Heart left ventricle (tissue), 16 donors: ENCODE measurements around the gene KREMEN2. TPM values are rescaled to one million over a fixed set of nuclear protein-coding genes. Genes with fewer than 3 reads are reported as not detected.

Source experiments
- ATAC-seq, 4 donors: fragments of 200-7000 bp; cut with Tn5 transposase; one replicate each; pipeline ENCODE4 v1.9.1; 2020 to 2022; ENCODE audit warnings: moderate library complexity in 4 of 4, mild to moderate bottlenecking in 3 of 4, moderate number of reproducible peaks in 1 of 4
- DNase-seq, 5 donors: peaks; one replicate each; pipeline ENCODE4 v3.0.0-alpha.2; 2020
- H3K27ac ChIP-seq, 12 donors: fragments of 200-600 bp; sonication (generic) in 4 of 12; one replicate each; pipeline versions ENCODE4 v1.5.0 to v1.8.0; 2016 to 2022; ENCODE audit warnings: mild to moderate bottlenecking in 2 of 12
- H3K27me3 ChIP-seq, 9 donors: fragments of 200-600 bp; sonication (generic) in 2 of 9; one replicate each; pipeline versions ENCODE4 v1.5.1 to v1.8.0; 2016 to 2022; ENCODE audit warnings: mild to moderate bottlenecking in 3 of 9
- H3K36me3 ChIP-seq, 9 donors: fragments of 200-600 bp; sonication (generic) in 2 of 9; one replicate each; pipeline versions ENCODE4 v1.5.0 to v1.8.0; 2018 to 2022; ENCODE audit warnings: mild to moderate bottlenecking in 2 of 9
- H3K4me1 ChIP-seq, 12 donors: fragments of 200-600 bp; sonication (generic) in 4 of 12; one replicate each; pipeline versions ENCODE4 v1.5.0 to v1.8.0; 2016 to 2022; ENCODE audit warnings: mild to moderate bottlenecking in 3 of 12
- H3K4me3 ChIP-seq, 12 donors: fragments of 200-600 bp; sonication (generic) in 4 of 12; one replicate each; pipeline versions ENCODE4 v1.5.0 to v1.8.0; 2017 to 2022; ENCODE audit warnings: mild to moderate bottlenecking in 9 of 12, moderate library complexity in 4 of 12
- H3K9me3 ChIP-seq, 12 donors: fragments of 200-600 bp; sonication (generic) in 4 of 12; one replicate each; pipeline versions ENCODE4 v1.5.0 to v1.8.0; 2016 to 2022; ENCODE audit warnings: mild to moderate bottlenecking in 1 of 12
- POLR2A ChIP-seq, 2 donors: fragments of 450-650 bp; IDR thresholded peaks; one replicate each; pipeline ENCODE4 v1.6.1; 2017; ENCODE audit warnings: antibody characterized with exemption in 2 of 2, mild to moderate bottlenecking in 2 of 2, moderate library complexity in 2 of 2
- WGBS, 4 donors: extraction: QIAGEN DNeasy Blood & Tissue Kit in 2 of 4; methylation state at CpG; one replicate each; pipeline versions ENCODE4 v1.1.5 to v1.1.7; 2013 to 2018; 5-methylcytosine and 5-hydroxymethylcytosine counted together
- intact Hi-C, 10 donors: fragments of 100-400 bp; cut with DNase I; formaldehyde crosslinking; loops; one replicate each; pipeline versions ENCODE4 v1.11.1 to v1.14.2; 2022
- polyA plus RNA-seq, 2 donors: library from polyadenylated mRNA; stranded (reverse); fragments of 200-250 nt; gene quantifications; one replicate each; pipeline ENCODE4 v1.2.3, GENCODE V29; 2013
- total RNA-seq, 9 donors: library from RNA; depleted of rRNA in 2 of 9; stranded (reverse); fragments of >200 nt in 2 of 9; fragmentation: NEBNext Ultra II Directional in 3 of 9; extraction: Animal tissue kit (Norgen Biotek cat#: 25700) in 3 of 9; gene quantifications; one replicate each; pipeline versions ENCODE4 v1.1.0 to v1.2.4, GENCODE V29; 2016 to 2023
- TF ChIP-seq, protein P1 (sequence below), 12 donors: fragments of 200-600 bp; sonication (generic) in 4 of 12; IDR thresholded peaks; one replicate each; pipeline versions ENCODE4 v1.5.0 to v1.8.0; 2018 to 2022; ENCODE audit warnings: antibody characterized with exemption in 12 of 12, mild to moderate bottlenecking in 5 of 12
- donor health status: ischemic (EF 13 %, LVEDD 7.1; RV severe dilation, severe dysfunction).
- donor health status: healthy with polysubstance abuse.
- donor health status: DM: no; HTN: yes; CAD: no.
- donor health status: DM: no; HTN: no; CAD: no.
- donor health status: ischemic (EF 25% LVEDD 6.9; RV normal size, moderate dysfunction).
- donor health status: ischemic (EF 25% LVEDD 5.7; RV mildly dilated, moderate dysfunction).
- donor health status: healthy.
- donor health status: DM: yes; HTN: yes; CAD: no.
- donor health status: ischemic (EF 35%, LVEDD 5.7; RV mildly dilated, moderate dysfunction).
- donor health status: nonischemic (EF 11% LVEDD 7.7; RV severe dilation, severe dysfunction).
- donor health status: DM: yes; HTN: yes; CAD: no.
- donor health status: PGD.
- donor health status: ischemic (EF 29% LVEDD 5.4; RV normal size, mild dysfunction).
- donor health status: nonischemic (EF 23%, LVEDD 6.1; RV moderate dilation, normal function).

KREMEN2 gene
- total and polyA plus RNA-seq, 11 donors, result 0.27 TPM; not detected in 10

DNA sequence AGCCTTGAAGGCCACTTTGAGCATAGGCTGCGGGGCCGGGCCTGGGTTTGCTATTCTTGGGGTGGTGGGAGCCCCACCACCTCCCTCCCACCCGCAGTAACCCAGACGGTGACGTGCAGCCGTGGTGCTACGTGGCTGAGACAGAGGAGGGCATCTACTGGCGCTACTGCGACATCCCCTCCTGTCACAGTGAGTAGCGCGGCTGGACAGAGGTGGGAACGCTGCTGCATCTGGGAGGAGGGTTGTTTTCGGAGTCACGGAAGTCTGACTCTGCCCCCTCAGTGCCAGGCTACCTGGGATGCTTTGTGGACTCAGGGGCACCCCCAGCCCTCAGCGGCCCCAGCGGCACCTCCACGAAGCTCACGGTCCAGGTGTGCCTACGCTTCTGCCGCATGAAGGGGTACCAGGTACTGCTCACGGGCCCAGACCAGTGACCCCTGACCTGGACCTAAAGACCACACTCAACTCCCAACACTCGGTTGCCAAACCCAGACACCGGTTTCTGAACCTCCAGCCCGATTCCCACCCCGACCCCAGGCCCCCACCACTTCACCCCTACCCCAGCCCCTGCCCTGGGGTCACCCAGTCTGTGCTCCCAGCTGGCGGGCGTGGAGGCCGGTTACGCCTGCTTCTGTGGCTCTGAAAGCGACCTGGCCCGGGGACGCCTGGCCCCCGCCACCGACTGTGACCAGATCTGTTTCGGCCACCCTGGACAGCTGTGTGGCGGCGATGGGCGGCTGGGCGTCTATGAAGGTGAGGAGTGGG is 2.1 kb downstream of the KREMEN2 start:
- H3K9me3 ChIP-seq, result no peaks in the 10 kb centered on the region
- peaks cover 6 to 71% (median 51%) of the 10 kb centered on the region in 12 donors for H3K4me1 ChIP-seq
- intact Hi-C loops, result loop anchor here in 1 of 10 donors (10.0 kb wide), 1 partner anchor 91 kb away; no protein-coding TSS in a partner anchor
- no peaks in the 10 kb centered on the region for H3K36me3 ChIP-seq
- ATAC-seq, result no peak
- no peak overlapping the region for H3K27ac ChIP-seq
- H3K27me3 ChIP-seq, result peaks cover 61 to 73% (median 70%) of the 10 kb centered on the region in 9 donors
- TF ChIP-seq, protein P1, sequence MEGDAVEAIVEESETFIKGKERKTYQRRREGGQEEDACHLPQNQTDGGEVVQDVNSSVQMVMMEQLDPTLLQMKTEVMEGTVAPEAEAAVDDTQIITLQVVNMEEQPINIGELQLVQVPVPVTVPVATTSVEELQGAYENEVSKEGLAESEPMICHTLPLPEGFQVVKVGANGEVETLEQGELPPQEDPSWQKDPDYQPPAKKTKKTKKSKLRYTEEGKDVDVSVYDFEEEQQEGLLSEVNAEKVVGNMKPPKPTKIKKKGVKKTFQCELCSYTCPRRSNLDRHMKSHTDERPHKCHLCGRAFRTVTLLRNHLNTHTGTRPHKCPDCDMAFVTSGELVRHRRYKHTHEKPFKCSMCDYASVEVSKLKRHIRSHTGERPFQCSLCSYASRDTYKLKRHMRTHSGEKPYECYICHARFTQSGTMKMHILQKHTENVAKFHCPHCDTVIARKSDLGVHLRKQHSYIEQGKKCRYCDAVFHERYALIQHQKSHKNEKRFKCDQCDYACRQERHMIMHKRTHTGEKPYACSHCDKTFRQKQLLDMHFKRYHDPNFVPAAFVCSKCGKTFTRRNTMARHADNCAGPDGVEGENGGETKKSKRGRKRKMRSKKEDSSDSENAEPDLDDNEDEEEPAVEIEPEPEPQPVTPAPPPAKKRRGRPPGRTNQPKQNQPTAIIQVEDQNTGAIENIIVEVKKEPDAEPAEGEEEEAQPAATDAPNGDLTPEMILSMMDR (IDR thresholded peaks at IDR 0.05), result no peak
- no peak for TF ChIP-seq POLR2A (IDR thresholded peaks at IDR 0.05)
- 45 to 59% (median 52%) methylated on average over 29 to 39 of the region's 39 CpGs for WGBS, 4 donors
- H3K4me3 ChIP-seq, result peak overlapping the region in 10 of 12 donors; percentile 3 to 39 (median 28)
- DNase-seq, result peak in 3 of 5 donors; percentile 6 to 56 (median 16)

DNA sequence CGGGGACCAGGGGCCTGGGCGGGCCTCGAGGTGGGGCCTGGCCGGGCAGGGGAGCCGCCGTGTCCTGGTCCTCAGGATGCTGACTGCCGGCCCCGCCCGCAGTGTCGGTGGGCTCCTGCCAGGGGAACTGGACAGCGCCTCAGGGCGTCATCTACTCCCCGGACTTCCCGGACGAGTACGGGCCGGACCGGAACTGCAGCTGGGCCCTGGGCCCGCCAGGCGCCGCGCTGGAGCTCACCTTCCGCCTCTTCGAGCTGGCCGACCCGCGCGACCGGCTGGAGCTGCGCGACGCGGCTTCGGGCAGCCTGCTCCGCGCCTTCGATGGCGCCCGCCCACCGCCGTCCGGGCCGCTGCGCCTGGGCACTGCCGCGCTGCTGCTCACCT is 2.7 kb downstream of the KREMEN2 start:
- no peak overlapping the region for H3K27ac ChIP-seq
- DNase-seq, result peak in 2 of 5 donors; percentile 32 to 67
- H3K36me3 ChIP-seq, result peaks cover 0 to under 1% (median 0%) of the 10 kb centered on the region in 9 donors
- no peaks in the 10 kb centered on the region for H3K9me3 ChIP-seq
- peak overlapping the region in 10 of 12 donors; percentile 3 to 39 (median 28) for H3K4me3 ChIP-seq
- H3K4me1 ChIP-seq, result peaks cover 6 to 71% (median 51%) of the 10 kb centered on the region in 12 donors
- peaks cover 61 to 67% (median 64%) of the 10 kb centered on the region in 9 donors for H3K27me3 ChIP-seq
- TF ChIP-seq, protein P1 (IDR thresholded peaks at IDR 0.05), result peak in 4 of 12 donors; percentile 8 to 41 (median 26)
- TF ChIP-seq POLR2A (IDR thresholded peaks at IDR 0.05), result no peak
- no peak for ATAC-seq
- intact Hi-C loops, result loop anchor here in 1 of 10 donors (10.0 kb wide), 1 partner anchor 92 kb away; no protein-coding TSS in a partner anchor
- 1 to 3% (median 2%) methylated on average over 15 to 46 of the region's 46 CpGs for WGBS, 4 donors

DNA sequence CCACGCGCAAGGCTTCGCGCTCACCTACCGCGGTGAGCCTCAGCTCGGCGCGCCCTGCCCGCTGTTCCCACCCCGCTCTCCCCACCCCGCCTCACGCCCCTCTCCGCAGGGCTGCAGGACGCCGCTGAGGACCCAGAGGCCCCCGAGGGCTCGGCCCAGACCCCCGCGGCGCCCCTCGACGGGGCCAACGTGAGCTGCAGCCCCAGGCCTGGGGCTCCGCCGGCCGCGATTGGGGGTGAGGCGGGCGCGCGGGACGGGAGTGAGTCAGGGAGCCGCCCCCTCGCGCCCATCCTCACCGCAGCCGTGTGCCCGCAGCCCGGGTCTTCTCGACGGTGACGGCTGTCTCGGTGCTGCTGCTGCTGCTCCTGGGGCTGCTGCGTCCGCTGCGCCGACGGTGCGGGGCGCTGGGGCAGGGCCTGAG is 3.1 kb downstream of the KREMEN2 start:
- no peak for ATAC-seq
- DNase-seq, result peak in 1 of 5 donors; percentile 58
- intact Hi-C loops, result loop anchor here in 1 of 10 donors (10.0 kb wide), 1 partner anchor 92 kb away; no protein-coding TSS in a partner anchor
- TF ChIP-seq, protein P1 (IDR thresholded peaks at IDR 0.05), result no peak
- no peak for TF ChIP-seq POLR2A (IDR thresholded peaks at IDR 0.05)
- H3K4me1 ChIP-seq, result peaks cover 6 to 71% (median 51%) of the 10 kb centered on the region in 12 donors
- peak overlapping the region in 9 of 12 donors; percentile 3 to 39 (median 30) for H3K4me3 ChIP-seq
- no peak overlapping the region for H3K27ac ChIP-seq
- H3K9me3 ChIP-seq, result no peaks in the 10 kb centered on the region
- peaks cover 0 to 5% (median 0%) of the 10 kb centered on the region in 9 donors for H3K36me3 ChIP-seq
- H3K27me3 ChIP-seq, result peaks cover 58 to 63% (median 60%) of the 10 kb centered on the region in 9 donors
- WGBS, 4 donors, result 9 to 23% (median 13%) methylated on average over 11 to 51 of the region's 51 CpGs

DNA sequence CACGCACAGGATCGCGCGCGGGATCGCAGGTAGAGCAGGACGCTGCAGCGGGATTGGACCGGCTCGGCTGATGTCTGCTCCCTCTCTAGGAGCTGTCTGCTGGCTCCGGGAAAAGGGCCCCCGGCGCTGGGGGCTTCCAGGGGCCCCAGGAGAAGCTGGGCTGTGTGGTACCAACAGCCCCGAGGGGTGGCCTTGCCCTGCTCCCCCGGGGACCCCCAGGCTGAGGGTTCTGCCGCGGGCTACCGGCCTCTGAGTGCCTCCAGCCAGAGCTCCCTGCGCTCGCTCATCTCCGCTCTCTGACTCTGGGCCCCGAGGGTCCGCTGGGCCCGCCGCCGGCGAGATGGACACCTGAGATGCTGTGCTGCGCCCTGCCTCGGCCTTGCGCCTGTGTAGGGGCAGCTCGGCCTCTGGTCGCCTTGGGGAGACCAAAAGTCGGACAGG is 3.7 kb downstream of the KREMEN2 start:
- TF ChIP-seq POLR2A (IDR thresholded peaks at IDR 0.05), result no peak
- TF ChIP-seq, protein P1 (IDR thresholded peaks at IDR 0.05), result no peak
- H3K27me3 ChIP-seq, result peaks cover 53 to 58% (median 54%) of the 10 kb centered on the region in 9 donors
- DNase-seq (peak in 2 of 5 donors; percentile 17 to 60), ATAC-seq (no peak)
- peaks cover 6 to 72% (median 50%) of the 10 kb centered on the region in 12 donors for H3K4me1 ChIP-seq
- 46 to 60% (median 50%) methylated on average over 30 to 33 of the region's 33 CpGs for WGBS, 4 donors
- no peak overlapping the region for H3K27ac ChIP-seq
- intact Hi-C loops, result loop anchor here in 1 of 10 donors (10.0 kb wide), 1 partner anchor 93 kb away; no protein-coding TSS in a partner anchor
- H3K36me3 ChIP-seq, result peaks cover 0 to 10% (median 0%) of the 10 kb centered on the region in 9 donors
- H3K4me3 ChIP-seq, result no peak overlapping the region
- no peaks in the 10 kb centered on the region for H3K9me3 ChIP-seq
